Mammary epithelial cell (primary cell): ENCODE measurements around the gene PCSK6.

ENCODE experiments used
- CTCF ChIP-seq, 2 donors: IDR thresholded peaks in 1 of 2; conservative IDR thresholded peaks in 1 of 2; 2 replicates each; pipeline ENCODE4 v1.5.1; 2011 to 2012; ENCODE audit warnings: inconsistent platforms in 2 of 2, low read length in 2 of 2, mild to moderate bottlenecking in 2 of 2, control low read depth in 1 of 2, low read depth in 1 of 2; ENCODE audit not compliant: insufficient read depth in 1 of 2; ENCODE audit errors: extremely low read depth in 1 of 2
- EZH2 ChIP-seq: IDR thresholded peaks from 2 replicates; pipeline ENCODE4 v1.6.1; 2012; ENCODE audit warnings: low read length, inconsistent platforms, borderline replicate concordance

- TF ChIP-seq CTCF (conservative IDR thresholded peaks at IDR 0.05 in 1 of 2, IDR thresholded peaks at IDR 0.05 in 1 of 2; ENCODE audit: extremely low read depth in 1 of 2, insufficient read depth in 1 of 2, low read depth in 1 of 2, low read length in 2 of 2) (peak; percentile 27 to 30), EZH2 (no peak)
Observed at GRCh38 chr15:101276501-101277037, 212.9 kb downstream of the PCSK6 start.
